GM18507 (cell line): ENCODE results near the gene RALBP1.

ENCODE experiments used
- DNase-seq: peaks from one replicate; pipeline ENCODE4 v3.0.0; 2011; ENCODE audit warnings: low read depth; ENCODE audit not compliant: insufficient read length; ENCODE audit errors: extremely low spot score
- FAIRE-seq: peaks from 2 replicates; lab custom pipeline; 2011; peaks lifted over from hg19 to GRCh38; lab: Jason Lieb, UNC

RALBP1 gene

DNA sequence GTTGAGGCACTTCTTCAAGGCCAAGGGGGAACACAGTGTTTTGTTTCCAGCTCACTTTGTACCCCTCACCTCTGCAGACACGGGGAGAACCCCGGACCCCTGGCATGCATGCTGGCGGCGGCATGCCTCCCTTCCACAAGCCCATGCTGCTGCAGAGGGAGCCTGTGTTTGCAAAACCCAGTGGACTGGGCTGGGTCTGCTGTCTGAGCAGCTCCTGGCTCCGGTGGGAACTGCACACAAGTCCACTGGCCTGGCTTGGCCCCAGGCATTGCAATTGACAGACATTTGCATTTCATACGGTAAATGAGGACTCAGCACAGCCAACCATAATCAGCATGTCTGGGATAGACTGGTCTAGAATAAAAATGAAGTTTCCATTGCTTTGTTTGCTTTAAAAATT, 62.4 kb downstream of the RALBP1 start:
- FAIRE-seq (no peak), DNase-seq (no peak)

DNA sequence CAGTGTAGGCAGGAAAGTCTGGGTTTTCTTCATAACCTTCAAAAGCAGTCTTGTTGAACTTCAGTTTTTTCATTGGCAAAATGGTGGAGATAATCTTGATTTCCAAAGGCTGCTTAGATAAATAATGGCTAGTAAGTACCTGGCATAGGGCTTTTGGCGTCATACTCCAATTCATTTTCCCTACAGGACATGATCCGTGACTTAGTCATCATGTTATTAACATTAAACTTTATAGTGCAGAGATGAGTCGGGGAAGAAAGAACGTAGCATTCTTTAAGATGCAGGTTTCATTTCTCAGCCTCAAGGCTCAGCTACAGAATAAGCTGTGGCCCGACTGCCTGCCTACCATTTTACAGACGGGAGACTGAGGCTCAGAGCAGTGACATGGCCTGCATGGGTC, 64.0 kb downstream of the RALBP1 start:
- DNase-seq: no peak
- no peak for FAIRE-seq

DNA sequence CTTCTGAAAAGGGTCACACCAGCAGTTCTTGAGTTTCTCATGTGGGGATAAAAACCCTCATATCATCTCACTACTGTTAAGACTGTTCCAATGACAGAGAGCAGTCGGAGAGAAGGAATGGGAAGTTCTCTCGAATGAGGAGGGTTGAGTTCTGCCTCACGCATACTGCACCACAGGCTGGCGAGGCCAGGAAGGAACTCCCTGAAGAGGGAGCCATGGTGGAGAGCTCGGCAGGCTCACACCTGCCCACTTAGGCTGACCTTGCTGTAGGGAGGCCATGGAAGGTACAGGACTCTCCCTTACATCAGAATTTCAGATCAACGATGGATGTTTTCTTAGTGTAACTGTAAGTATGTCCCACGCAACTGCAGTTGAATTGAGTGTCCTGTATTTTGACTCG, 64.6 kb downstream of the RALBP1 start:
- DNase-seq (no peak), FAIRE-seq (no peak)

DNA sequence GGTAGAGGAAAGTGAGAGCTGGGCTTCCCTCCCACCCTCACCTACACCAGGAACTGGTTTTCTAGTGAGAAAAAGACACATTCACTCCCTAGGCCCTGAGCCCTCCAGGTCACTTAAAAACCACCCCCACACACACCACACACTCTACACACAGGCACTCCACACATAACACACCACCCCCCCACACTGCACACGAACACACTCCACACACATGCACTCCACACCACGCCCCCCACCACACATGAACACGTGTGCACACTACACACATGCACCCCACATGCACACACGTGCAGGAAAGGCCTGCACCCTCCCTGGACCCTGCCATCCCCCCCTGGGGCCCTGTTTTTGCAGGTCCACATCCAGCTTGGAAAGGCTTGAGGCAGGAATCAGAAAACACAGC, 67.6 kb downstream of the RALBP1 start:
- FAIRE-seq: no peak
- DNase-seq: no peak

DNA sequence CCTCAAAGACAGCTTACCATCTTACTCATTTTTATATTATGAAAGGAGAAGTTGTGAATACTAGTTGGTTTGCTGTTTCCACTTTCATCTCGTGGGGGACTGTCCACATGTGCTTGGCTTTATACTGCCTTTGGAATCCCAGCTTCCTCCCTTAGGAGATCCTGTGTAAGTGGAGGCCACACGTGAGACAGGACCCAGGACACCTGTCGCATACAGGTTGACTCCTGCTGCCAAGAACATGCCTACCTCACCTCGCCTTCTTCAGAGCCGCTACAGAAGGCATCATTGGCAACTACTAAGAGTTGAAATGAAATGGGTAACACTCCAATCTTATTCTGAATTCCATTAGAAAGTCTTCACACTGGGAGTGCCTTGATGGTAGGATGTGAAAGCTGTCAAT, 69.7 kb downstream of the RALBP1 start:
- DNase-seq (no peak), FAIRE-seq (no peak)

DNA sequence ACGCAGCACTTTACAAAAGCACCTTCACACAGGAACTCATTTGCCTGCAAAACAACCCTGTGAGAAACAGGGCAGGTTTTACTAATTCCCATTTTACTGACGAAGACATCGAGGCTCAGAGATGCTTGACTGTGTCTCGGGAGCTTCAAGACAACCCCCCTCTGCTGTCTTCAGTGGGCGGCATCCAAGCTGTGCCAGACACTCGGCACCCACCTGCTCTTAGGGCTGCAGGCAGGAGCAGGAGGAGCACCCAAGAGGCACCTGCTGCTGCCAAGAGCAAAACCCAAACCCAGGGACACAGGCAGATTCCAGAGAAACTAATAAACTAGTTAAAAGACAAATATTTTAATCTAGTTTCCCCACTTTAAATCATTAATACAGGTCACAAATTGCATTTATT, 71.2 kb downstream of the RALBP1 start:
- DNase-seq (no peak), FAIRE-seq (no peak)

DNA sequence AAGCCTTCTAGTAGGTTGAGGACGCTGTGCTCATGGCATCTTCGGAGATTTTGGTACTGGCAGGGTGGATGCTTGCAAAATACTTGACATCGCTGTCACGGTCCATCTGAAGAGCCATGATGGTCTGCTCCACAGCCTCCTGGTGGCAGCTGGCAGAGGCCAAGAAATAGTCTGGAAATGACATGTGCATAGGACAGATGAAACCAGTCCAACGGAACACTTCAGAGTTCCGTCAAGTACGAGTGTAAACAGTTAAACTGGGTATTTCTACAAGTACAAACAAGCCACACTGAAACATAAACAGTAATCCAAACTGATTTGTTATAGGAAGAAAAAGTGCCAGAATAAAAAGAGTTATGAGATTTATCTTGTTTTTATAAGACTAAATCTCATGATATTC, 72.5 kb downstream of the RALBP1 start:
- no peak for DNase-seq
- FAIRE-seq: no peak

DNA sequence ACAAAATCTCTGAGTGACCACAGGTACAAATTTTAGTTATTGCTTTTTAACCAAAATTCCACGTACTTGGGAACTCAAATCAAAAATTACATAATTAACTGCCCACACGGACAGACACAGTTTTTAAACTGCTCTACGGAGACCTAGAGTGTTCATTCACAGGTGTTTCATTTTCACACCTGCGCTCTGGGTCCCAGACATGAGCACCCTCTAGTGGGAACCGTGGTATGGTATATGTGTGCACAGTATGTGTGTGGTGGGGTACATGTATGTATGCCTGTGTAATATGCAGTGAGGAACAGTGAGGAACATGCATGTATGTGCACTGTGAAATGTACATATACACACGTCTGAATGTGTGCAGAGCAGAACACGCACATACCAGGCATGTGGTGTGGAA, 74.1 kb downstream of the RALBP1 start:
- no peak for DNase-seq
- no peak for FAIRE-seq

DNA sequence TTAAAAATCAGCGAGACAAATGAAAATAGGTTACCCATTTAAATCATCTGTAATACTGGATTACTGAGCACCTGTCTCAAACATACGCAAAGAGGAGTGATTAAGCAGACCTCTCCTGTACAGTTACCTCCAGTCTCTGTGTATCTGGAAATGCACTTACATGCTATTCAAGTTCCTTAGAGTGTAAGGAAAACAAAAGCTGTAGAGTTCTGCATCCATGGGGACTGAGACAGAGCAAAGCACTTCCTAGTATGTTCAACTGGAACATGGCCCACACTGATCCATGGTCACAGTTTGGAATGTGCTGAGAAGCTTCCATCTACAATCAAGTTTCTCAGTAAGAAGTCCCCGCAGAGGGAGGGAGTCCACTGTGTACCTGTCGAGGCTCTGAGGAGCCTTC, 75.1 kb downstream of the RALBP1 start:
- DNase-seq (no peak), FAIRE-seq (no peak)

DNA sequence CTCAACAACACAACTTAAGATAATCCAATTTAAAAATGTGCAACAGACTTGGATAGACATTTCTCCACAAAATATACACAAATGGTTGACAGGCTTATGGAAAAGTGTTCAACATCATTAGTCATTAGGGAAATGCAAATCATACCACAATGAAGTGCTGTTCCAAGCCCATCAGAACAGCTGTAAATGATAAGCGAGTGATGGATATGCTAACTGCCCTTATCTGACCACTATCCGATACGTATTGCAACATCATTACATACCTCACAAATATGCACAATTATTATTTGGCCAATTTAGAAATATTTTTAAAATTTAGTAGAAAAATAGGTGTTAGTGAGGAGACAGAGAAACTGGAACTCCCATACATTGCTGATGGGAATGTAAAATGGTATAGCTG, 76.9 kb downstream of the RALBP1 start:
- FAIRE-seq: no peak
- no peak for DNase-seq

DNA sequence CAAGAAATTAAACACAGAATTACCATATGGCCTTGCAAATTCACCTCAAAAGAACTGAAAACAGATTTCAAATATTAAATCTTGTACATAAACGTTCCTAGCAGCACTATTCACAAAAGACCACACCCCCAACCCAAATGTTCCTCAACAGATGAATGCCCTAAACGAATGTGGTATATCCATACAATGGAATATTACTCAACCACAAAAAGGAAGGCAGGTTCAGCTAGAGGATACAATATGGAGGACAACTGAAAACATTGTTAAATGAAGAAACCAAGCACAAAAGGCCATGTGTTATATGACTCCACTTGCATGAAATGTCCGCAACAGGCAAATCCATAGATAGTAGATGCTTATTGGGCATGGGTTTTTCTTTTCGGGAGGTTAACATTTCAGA, 77.3 kb downstream of the RALBP1 start:
- no peak for FAIRE-seq

DNA sequence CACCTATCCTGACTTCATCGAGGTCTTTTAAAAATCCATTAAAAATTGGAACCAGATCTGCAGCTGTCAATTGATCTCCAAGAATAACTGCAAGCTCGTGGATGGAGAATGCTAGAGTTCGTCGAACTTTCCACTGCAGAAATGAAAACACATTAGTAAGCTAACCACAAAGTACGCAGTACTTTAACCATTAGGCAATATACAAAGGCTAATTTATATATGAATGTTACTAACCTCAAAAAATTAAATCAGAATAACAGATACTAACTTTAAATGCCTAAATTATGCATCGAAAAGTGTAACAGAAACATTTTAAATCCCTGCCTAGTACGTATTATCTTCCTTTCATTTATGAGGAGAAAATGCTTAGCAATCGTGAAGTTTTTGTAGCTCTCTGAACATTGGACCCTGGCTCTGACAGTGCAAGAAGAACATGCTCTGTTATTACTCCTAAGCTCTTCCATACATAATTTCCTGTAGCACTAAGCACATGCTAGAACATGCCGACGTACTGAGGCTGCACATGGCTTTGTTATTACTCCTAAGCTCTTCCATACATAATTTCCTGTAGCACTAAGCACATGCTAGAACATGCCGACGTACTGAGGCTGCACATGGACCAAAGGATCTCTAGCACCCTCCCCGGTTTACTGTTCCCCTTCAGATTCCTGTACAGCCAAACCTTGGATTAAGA, 82.1 kb downstream of the RALBP1 start:
- DNase-seq (no peak), FAIRE-seq (no peak)

More for the DNA sequence above, 77.3 kb downstream of the RALBP1 start:
- no peak for DNase-seq

DNA sequence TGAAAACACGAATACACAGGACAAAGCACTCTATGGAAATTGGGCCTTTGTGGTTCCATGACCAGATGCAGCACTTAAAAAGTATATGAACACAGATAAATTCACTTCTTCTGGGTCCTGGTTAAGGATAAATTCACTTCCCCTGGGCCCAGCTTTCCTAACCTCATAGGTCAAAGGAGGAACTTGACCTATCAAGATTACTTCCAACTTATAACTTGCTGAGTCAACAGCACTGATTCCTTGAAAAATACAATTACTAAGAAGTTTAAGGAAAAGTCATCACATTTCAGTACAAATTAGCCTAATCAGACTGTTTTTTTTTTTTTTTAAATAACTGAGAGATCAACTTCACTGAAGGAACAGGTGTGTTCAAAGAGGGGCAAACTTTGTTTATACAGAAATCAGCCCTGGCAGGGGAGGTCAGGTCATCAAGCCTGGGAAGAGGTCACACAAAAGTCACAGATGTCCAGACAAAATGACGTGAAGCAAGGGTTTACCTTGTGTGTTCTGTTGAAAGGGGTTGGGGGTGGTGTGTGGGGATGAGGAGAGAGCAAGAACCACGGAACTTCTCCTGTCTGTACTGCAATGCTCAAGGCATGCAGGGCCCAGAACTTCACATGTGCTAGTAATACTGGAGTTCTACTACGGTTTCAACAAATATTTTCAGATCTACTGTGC, 83.2 kb downstream of the RALBP1 start:
- DNase-seq (no peak), FAIRE-seq (no peak)

DNA sequence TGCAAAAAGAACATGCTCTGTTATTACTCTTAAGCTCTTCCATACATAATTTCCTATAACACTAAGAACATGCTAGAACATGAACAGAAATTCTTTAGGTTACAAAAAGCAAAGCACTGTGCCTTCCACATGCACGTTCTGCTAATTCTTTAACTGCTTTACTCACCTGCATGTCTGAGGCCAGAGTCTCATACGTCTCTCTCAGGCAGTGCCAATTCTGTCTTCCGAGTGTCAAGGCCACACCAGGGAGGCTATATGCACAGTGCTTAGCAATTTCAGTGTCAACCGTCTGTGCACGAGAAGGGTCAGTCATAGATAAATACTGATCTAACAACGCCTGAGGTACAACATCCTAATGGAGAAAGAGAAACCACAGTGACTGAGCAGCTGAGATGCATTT, 83.9 kb downstream of the RALBP1 start:
- FAIRE-seq: no peak
- no peak for DNase-seq

DNA sequence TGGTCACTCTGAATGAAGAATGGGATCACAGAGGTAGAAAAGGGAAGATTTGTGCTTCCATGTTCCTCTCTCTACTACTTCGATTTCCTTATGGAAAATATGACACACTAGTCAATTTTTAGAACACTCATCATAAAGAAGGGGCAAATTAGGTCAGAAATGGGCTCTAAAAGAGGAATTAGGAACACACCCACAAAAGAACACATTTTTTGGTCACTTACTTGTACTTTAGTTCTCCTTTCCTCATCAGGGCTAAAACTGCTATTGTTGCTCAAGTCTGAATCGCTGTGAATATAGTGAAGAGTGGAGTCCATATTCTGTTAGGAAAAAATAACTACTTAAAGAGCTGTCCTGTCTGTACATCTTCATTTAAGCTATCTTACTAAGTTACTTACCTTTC, 86.4 kb downstream of the RALBP1 start:
- DNase-seq: no peak
- no peak for FAIRE-seq

DNA sequence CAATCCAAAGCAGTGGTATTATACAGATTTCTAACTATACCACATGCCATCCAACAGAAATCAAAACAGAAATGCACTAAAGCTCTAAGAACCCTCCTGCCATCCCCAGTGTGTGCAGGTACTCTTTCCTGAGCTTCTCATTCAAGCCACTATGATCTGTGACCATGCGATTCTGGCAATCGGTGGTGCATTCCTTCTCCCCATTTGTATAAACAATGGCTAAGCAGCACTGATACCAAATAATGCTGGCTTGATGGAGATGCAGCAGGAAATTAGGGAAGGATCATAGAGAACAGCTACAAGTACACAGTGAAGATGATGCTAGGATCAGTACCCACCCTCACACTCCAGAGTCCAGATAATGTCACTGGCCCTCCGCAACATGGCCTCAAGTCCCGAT, 87.3 kb downstream of the RALBP1 start:
- no peak for FAIRE-seq
- DNase-seq: no peak

DNA sequence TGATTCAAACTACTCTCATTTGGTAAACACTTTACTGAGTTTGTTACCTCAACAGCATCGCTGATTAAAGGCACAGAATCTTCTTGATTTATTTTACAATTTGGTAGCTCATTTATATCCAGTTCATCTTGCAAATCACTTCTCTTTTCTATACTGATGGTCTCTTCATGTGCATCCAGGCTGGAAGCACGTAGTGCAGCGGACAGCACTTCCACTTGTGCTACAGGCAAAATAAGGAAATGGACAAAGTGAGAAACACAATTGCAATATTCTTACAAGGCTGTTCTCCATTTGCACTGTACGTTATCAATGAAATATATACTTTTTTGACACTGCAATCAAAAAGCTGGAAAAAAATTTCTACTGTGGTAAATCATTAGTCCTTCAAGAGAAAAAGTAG, 88.0 kb downstream of the RALBP1 start:
- DNase-seq (no peak), FAIRE-seq (no peak)

DNA sequence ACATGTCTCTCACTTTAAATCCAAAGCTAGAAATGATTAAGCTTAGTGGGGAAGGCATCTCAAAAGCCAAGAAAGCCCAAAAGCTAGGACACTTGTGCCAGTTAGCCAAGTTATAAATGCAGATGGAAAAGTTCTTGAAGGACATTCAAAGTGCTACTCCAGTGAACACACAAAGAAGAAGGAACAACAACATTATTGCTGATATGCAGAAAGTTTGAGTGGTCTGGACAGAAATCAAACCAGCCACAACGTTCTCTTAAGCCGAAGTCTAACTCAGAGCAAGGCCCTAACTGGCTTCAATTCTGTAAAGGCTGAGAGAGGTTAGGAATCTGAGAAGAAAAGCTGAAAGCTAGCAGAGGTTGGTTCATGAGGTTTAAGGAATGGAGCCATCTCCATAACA, 90.1 kb downstream of the RALBP1 start:
- FAIRE-seq (no peak), DNase-seq (no peak)

DNA sequence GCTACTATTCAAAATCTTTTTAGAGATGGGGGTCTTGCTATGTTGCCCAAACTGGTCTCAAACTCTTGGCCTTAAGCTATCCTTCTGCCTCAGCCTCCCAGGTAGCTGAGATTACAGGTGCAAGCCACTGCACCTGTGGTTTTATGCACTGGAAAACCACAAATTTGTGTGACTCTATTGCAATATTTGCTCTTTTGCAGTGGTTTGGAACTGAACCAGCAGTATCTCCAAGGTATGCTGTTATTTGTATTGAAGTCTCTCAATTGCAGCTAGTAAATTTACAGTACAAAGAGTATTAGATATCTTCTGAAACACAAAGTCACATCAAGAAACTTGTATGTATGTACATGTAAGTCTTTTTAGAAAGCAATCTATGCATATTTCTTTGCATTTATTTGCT, 92.9 kb downstream of the RALBP1 start:
- DNase-seq: no peak
- no peak for FAIRE-seq

DNA sequence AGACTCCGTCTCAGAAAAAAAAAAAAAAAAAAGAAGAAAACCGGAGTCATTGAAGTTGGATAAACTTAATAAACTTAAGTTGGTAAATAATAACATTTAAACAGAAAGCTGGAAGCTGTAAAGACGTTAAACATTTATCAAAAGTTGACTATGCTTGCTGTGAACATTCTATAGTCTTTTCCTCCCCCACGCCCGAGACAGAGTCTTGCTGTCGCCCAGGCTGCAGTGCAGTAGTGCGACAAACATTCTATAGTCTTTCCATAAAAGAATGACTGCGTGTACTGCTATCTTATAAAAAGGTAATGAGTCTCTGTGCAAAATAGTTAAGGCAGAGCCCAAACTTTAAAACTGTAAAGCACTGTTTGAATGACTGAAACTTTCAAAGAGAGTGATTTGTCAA, 93.9 kb downstream of the RALBP1 start:
- DNase-seq (no peak), FAIRE-seq (no peak)

DNA sequence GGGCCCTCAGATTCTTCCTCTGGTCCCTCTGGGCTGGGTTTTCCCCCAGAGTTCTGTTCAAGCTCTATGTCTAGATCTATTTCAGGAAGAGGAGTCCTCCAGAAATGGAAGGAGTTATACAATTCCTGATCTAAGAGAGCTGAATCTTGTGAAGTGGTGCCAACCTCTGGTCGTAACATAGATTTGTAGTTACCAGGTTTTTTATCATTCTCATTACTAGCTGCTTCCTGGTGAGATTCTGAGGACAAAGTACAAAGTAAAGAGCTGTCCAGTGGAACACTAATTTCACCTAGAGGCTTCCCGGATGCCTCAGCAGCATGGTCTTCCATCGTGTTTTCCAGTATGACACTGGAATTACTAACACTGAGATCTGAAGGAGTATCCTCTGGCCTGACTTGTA, 94.9 kb downstream of the RALBP1 start:
- DNase-seq (no peak), FAIRE-seq (no peak)

DNA sequence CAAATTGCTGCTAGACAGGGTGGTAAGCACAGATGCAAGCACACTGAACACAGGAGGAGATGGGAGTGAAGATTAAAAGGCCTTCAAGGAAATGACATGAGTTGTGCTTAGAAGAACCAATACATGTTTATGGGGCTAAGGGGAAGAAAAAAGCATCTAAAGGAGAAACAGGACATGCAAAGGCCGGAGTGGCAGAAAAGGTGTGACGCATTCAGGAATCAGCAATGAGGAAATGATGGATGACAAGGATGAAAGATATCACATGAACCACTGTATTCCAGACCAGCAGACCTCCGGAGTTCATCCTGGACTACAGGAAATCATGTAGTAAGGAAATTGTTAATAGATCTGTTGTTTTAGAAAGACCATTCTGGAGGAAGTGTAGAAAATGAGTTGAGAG, 96.2 kb downstream of the RALBP1 start:
- FAIRE-seq (no peak), DNase-seq (no peak)
